Stimulated activated CD4-positive, alpha-beta T cell treated with anti-CD3 and anti-CD28 coated beads, Interleukin-1b, Interleukin-23, amount 100 ng/mL, for 1 hour (primary cell): ENCODE data around the gene ITGA2B.
"Not testable (repeated sequence)": the region's sequence is repeated elsewhere in the genome, so short reads cannot be mapped to it uniquely, and the experiment has no call there.

ENCODE experiments used
- DNase-seq, 2 donors: peaks; one replicate each; pipeline ENCODE4 v3.0.0-alpha.2; 2020; ENCODE audit warnings: low read depth in 2 of 2

ITGA2B gene

DNA sequence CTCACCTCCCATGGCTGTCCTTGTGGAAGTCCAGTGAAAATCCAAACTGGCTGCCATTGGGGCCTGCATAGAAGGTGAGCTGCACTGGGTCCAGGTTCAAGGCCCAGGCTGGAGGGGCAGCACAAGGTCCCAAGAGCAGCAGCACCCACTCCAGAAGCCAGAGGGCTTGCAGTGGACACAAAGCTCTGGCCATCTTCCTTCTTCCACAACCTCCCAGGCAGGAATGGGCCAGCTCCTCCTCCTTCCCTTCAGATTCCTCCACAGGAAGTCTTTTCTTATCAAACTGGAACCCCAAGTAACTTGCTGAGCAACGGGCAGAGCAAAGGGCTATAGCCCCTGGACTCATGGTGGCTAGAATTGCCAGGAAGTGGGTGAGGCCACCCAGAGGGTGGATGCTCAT is at the start of gene ITGA2B:
TSS of gene ITGA2B (minus strand) at position 369 of the 400 bp plus-strand sequence. CDS start at position 193, 176 bp downstream.
- DNase-seq, result no peak

DNA sequence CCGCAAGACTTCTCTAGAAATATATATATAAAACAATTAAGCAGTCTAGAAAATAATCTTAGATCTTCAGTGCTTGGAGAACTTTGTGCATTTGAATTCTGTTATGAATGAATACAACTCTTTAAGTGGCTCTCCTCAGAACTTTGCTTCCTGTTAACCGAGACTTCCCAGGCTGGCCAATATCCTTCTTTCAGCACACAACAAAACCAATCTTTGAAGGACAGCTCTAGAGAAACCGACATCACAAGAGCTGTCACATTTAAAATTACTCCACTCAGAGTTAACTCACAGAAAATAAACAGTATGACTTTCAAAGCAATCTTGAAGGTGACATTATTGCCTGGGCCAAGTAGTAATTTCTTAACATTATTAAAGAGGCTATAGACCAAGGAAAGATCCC is 49.7 kb upstream of the ITGA2B start:
- no peak for DNase-seq

DNA sequence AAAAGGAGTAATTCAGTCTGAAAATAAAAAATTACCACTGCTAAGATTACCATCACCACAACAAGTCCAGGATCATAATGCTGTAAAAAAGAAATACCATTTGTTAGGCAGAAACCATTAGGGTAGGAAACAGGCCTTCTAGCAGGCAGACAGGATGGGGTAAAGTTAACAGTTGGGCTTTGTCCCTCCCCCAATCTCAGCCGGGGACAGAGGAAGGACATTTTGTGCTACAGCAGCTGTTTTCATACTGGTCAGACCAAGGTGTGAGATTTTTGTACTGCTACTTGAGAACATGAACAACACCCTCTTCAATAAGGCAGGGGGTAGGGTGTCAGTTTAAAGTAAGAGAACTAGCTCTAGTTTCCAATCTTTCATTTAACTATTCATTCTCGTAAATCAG is 49.2 kb upstream of the ITGA2B start:
- no peak for DNase-seq

DNA sequence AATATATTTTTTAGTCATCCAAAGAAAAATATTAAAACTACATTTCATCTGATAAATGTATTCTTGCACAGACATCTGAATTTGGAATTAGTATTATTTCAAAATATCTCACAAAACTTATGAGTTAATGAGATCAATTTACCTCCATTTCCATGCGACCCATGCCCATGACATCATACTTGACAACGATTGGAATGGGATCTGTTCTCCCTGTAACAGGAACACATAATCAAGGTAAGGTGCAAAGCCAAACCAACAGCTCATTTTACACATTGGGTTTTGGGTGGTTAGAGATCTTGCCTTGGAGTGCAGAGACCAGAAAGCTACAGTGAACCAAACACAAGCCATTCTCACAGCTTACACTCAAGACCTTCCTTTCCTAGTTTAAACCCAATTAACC is 46.9 kb upstream of the ITGA2B start:
- no peak for DNase-seq

DNA sequence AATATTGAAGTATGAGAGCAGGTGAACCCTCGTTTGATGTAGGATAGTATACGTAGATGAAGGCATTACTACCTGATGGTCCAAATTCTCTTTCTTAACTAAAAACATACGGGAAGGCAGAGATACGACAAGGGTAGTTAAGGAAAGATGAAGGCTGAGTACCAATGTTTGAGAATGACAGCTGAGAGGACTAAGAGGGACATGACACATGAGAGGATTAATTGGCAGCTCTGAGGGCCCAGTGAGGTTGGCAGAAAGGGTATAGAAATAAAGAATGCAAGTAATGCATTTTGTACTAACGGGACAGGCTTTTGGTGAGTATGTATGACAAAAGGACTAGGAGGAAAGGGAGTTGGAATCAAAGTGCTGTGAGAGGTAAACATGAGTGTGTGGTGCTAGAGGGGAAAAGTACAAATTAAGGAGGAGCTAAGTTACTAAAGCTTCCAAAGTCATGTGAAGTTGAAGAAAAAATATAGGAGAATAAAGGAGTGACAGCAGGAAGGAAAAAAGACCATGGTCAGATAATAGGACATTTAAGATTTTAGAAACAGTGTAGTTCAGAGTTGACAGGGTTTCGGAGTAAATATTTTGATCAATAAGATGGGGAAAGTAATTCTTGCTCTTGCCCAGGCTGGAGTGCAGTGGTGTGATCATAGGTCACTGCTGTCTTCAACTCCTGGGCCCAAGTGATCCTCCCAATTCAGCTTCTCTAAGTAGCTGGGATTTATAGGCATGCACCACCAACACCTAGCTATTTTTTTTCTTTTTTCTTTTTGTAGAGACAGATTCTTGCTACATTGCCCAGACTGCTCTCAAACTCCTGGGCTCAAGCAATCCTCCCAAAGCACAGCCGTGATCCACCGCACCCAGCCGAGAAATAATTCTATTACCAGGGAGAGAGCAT is 43.1 kb upstream of the ITGA2B start:
- DNase-seq, result no peak

DNA sequence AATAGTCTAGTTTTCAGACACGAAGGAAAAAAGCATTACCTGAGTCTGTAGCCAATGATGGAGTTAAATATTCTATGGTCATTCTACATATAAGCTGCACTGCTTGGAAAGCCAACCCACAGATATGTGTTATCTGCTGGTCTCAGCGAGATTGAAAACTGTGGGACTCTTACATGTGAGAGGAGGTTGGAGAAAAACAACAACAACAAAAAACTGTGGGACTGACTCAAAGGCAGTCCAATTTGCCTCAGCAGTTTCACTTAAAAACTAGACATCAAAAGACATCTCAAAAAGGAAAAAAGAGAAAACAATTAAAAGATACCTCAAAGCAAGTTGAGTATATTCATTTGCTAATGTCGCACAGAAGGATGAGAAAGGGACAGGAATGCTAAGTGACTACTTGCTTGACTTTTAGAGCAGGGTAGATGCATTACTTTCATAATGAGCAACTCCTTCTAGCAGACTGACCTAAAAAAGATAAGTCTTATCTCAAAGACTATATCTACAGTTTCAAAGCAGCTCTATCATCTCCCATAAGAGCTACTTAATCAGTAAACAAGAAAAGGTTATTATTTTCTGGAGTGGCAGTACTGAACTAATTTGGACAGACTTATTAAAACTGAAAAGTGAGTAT is 35.5 kb upstream of the ITGA2B start:
- DNase-seq, result no peak

DNA sequence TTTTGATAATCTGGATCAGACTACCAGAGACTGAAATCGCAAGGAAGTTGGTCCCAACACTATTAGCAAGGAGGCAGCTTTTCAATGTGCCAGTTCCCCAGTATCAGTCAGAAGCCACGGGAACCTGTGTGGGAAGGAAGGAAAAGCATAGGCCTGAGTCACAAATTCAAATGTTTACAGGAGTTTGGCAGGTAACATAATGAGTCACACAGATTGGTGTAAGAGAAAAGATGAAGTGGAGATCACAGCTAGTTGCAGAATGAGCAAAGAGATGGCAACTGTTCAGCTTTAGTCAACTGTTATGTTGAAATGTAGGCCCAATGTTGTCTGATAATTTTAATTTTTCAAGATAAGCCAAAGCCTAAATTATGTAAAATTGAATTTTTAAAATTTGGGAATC is 28.1 kb upstream of the ITGA2B start:
- DNase-seq, result no peak

DNA sequence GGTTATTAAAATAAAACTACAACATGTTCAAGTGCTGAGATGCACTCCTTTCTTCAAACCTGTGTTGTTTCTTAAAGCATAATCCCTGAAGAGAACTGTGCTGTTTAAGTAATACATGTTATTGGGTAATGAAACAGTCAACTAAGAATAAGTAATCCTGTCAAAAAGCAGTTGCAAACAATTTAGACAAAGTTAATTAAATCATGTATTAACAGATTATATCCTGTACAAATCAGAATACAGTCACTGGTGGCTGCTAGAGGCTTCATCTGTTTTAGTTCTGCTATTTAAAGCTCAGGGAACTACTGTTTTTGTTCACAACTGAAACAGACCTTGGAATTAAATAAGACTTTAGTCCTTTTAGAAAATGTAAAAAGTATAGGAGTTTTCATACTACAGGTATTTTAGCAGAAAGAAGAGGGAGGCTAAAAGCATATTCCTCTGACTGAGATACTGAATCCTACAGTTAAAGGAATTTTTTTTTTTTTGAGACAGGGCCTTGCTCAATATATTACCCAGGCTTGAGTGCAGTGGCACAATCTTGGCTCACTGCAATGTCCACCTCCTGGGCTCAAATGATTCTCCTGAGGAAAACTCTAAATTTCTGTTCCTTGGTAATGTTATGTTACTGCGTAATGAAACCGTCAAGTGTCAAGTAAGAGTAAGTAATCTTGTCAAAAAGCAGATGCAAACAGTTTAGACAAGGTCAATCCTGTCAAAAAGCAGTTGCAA is 27.3 kb upstream of the ITGA2B start:
- DNase-seq, result no peak

DNA sequence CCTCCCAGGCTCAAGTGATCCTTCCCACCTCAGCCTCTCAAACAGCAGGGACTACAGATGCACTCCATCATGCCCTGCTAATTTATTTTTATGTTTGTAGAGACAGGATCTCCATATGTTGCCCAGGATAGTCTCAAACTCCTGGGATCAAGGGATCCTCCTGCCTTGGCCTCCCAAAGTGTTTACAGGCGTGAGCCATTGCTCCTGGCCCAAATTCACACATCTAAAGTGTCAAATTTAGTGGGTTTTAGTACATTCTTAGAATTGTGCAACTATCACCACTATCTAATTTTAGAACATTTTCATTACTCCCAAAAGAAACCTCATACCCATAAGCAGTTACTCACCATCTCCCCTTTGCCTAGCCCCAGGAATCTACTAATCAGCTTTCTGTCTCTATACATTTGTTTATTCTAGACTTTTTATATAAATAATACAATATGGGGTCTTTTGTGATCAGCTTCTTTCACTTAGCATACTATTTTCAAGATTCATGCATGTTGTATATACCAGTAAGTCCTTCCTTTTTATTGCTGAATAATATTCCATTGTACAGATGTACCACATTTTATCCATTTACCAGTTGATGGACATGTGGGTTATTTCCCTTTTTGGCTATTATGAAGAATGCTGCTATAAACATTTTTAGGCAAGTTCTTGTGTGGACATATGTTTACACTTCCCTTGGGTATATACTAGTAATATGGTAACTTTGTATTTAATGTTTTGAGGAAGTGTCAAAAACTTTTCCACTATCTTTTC is 25.1 kb upstream of the ITGA2B start:
- no peak for DNase-seq

DNA sequence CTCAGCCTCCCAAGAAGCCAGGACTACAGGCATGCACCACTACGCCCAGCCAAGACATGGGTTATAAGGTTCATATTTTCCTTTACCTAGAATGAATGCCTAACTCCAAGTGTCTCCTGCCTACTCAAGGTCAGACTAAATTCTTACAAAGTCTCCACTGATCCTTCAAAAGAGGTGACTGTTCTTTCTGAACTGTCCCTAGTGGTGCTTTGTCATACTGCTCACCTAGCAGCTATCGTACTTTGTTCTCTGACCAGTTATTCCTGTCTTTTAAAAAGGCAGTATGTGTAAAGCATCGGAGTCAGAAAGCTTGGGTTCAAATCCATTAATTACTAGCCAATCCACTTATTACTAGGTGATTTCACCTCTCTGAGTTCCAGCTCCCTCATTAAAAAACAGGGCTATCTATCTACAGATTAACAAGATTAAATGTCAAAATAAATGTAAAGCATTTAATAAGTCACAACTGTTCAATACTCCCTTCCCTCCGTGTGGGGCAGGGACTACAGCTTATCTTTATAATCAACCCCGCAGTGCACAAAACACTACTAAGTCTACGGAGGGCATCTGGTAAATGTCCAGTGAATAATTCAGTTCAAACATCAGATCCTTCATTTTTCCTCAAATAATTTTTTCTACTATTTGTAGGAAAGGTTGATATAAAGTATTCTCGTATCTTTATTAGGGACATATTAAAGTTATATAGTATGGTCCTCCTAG is 20.0 kb upstream of the ITGA2B start:
- no peak for DNase-seq

DNA sequence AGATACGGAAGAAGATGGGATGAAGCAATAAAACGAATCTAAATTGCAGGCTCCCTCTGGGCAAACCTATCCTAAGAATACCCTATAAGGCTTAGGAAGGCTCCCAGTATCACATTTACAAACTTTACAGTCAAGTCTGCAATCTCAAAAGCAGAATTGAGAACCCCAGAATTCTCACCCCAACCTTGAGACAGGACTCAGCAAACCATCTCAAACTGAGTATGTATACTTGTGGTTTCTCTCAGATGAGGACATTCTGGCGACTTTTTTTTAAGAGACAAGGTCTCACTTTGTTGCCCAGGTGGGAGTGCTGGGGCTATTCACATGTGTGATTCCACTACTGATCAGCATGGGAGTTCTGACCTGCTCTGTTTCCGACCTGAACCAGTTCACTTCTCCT is 19.3 kb upstream of the ITGA2B start:
- DNase-seq, result no peak

DNA sequence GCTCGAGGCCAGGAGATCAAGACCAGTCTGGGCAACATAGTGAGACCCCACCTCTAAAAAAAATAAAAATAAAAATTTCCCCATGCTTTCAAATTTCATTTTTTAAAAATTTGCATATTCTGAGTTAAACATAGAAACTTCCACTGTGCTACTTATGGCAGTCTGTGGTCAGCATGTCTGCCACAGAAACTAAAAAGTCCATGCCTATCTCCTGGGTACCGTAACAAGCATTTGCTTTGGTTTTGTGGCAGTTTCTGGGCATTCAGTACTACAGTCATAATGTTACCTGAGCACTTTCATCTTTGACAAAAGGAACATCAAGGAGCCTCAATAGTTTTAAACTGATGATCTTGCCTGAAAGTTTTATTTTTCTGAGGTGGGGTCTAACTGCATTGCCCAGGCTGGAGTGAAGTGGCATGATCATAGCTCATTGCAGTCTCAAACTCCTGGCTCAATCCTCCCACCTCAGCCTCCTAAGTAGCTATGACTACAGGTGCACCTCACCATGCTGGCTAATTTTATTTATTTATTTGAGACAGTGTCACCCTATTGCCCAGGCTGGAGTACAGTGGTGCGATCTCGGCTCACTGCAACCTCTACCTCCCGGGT is 13.2 kb upstream of the ITGA2B start:
- no peak for DNase-seq

DNA sequence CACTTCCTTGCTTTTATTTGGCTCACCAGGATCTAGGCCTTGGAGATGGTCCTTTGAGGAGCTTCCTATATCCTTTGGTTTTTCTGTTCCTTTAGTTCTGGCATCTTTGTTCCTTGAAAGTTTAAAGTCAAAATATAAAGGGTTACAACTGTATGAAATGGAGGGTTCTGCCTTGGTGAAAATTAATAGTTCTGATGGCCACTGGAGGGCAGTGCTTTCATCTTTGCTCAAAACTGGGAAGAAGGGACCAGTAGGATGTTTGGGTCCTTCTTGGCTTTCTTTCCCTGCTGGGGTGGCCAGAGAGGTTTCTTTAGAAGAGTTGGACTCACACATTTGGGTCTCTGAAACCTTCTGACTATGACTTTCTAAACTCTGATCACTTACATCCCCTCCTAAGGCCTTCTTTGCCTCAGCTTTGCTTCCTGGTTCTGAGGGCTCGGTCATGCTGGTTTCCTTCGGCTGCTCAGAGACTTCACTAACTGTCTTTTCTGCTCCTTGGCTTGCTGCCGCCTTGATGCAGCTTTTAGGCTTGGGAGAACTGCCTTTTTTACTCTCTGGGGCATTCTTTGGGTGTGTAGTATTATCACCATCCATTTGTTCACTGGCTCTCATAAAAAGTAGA is 10.9 kb upstream of the ITGA2B start:
- no peak for DNase-seq

DNA sequence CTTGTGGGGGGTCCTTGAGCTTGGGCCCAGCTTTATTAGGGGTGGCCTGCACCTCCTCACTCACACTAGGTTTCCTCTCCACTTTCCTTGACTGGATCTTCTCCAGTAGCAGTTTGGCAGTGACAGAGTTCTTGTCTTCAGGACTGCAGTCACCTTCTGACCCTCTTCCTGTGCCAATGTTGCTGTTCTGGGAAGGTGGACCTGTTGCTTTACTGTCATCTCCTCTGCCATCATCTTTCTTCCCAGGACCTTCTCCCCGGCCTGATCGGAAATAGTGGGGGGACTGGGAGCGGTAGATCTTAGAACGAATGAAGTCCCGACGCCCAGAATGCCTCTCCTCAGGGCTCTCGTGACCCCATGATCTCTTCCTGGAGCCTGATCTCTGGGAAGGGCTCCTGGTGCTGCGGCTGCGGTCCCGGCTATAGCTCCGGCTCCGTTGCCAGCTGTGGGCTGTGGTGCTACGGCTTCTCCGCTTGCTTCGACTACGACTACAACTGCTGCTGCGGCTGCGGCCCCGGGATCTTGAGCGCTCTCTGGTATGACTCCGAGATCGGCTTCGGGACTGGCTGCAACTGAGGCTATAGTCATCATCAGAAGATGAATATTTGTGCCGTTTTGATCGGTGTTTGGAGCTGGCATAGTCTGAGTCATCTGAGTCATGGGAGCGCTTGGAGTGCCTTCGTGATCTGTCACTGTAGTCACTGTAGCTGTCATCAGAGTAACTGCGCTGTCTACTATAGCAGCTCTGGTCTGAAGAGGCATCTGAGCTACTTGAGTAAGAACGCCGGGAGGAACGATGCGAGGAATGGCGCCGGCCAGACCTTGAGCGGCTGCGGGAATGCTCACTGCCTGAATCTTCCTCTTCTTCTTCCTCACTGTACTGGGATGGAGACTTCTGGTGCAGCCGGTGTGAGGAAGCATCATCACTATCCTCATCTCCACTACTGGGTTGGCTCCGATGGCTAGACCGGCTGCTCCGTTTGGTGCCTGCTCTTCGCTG is 9.5 kb upstream of the ITGA2B start:
- DNase-seq, result no peak

DNA sequence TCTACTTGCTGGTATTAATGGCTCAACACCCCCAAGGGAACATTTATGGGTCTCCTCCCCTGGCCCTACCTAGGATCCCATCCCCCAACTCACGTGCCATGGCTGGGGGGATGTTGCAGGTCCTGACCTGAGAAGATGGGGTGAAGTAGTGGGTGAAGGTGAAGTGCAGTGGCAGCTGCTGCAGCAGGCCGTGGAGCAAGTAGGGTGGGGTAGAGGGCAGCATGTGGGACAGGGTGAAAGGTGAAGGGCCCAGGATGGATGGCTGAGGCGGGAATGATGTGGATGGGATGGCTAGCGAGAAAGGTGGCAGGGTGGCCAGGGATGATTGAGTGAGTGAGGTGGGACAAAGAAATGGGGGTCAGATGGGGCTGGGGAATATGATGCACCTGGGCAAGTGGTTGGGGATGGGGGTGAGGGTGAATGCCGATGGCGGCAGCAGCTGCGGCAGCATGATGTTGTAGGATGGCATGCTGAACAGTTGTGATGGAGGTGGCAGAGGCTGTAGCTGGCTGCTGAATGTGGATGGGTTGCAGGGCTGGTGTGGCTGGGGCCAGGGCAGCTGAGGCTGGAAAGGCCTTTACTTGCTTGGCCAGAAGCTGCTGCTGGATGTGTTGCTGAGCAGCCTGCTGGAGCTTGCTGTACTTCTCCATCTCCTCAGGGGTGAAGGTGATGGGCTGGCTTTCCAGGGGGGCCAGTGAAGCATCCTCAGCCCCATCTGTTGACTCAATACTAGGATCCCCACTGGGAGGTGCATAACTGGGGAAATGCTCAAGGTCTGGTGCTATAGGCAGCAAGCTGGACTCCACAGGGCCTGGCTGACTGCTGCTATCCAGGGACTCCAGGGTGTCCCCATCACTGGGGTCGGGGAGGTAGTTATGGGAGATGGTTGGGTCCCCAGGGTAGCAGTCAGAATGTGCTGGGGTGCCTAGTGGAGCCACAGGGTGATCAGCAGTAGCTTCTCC is 8.3 kb upstream of the ITGA2B start:
- no peak for DNase-seq

DNA sequence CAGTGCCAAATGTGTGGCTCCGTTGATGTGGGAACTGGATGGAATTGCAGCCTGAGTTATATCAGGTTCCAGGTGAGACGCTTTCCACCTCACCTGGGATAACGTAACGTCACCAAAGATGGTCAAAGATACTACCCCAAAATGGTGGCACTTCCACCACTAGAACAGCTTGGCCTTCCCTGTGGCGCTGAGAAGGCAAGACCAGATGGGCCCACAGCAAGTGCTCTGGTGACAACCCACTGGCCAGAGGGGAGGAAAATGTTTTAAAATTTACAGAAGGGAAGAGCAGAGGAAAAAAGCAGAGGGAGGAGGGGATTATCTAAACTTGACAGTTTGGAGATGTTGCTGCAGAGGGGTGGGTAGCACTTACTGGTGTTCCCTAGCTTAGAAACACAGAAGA is 7.5 kb upstream of the ITGA2B start:
- DNase-seq, result no peak

DNA sequence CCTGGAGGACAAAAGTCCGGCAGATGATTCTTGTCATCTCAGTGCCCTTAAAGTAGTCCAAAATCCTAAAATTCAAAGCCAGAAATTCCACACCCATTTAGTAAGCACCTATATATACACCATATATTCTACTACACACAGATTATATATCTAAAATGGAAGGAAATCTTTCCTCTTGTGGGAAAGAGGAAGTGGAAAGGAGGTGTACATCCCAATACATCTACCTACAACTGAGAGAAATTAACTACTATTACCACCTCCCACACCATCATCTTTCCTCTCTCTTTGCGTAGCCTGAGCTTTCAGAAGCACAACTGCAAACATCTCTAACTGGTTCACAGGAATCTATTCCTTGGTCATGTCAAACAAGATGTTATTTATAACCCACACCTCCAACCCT is 5.4 kb upstream of the ITGA2B start:
- DNase-seq, result no peak

DNA sequence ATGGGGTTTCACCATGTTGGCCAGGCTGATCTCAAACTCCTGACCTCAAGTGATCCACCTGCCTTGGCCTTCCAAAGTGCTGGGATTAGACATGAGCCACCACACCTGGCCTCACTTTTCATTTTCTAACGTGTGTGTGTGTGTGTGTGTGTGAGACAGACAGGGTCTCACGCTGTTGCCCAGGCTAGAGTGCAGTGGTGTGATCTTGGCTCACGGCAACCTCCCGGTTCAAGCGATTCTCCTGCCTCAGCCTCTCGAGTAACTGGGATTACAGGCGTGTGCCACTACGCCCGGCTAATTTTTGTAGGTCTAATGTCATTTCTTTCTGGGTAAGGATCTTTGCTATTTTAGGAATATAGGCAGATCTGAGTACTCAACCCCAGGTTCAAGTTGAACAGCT is 4.7 kb upstream of the ITGA2B start:
- DNase-seq, result not testable (repeated sequence)
